HepG2 (cell line): ENCODE results near the gene IRF2. TPM values are rescaled to one million over a fixed set of nuclear protein-coding genes. Genes with fewer than 3 reads are reported as not detected.

Source experiments
- CBX5 ChIP-seq: sonication (generic); formaldehyde crosslinking; IDR thresholded peaks from 2 replicates; pipeline ENCODE4 v1.4.0; 2020; ENCODE audit warnings: missing genetic modification reagents, borderline replicate concordance
- HOXA9 ChIP-seq: sonication (generic); formaldehyde crosslinking; IDR thresholded peaks from 2 replicates; pipeline ENCODE4 v1.8.1; 2022; ENCODE audit warnings: missing genetic modification reagents, mild to moderate bottlenecking, moderate library complexity, borderline replicate concordance
- JDP2 ChIP-seq: sonication (generic); formaldehyde crosslinking; IDR thresholded peaks from 2 replicates; pipeline ENCODE4 v1.8.1; 2022; ENCODE audit warnings: missing genetic modification reagents, borderline replicate concordance
- MXI1 ChIP-seq: IDR thresholded peaks from 3 replicates; pipeline ENCODE4 v1.6.1; 2012; ENCODE audit warnings: low read depth, low read length, inconsistent platforms, borderline replicate concordance
- MYNN ChIP-seq: sonication (generic); formaldehyde crosslinking; IDR thresholded peaks from 2 replicates; pipeline ENCODE4 v1.4.0; 2020; ENCODE audit warnings: mild to moderate bottlenecking, low read depth, missing genetic modification reagents
- NCOA2 ChIP-seq: sonication (generic); formaldehyde crosslinking; IDR thresholded peaks from 2 replicates; pipeline ENCODE4 v1.8.0; 2022; ENCODE audit warnings: inconsistent platforms
- PAXIP1 ChIP-seq: sonication (generic); formaldehyde crosslinking; conservative IDR thresholded peaks from 2 replicates; pipeline ENCODE4 v1.4.0; 2020; ENCODE audit warnings: mild to moderate bottlenecking, missing genetic modification reagents, moderate library complexity
- RARA ChIP-seq: IDR thresholded peaks from 2 replicates; pipeline ENCODE4 v1.6.1; 2016; ENCODE audit warnings: missing genetic modification reagents, missing compliant biosample characterization
- SKIL ChIP-seq: sonication (generic); formaldehyde crosslinking; IDR thresholded peaks from 2 replicates; pipeline ENCODE4 v1.8.0; 2022; ENCODE audit warnings: missing genetic modification reagents, mild to moderate bottlenecking, moderate library complexity, borderline replicate concordance
- XRCC5 ChIP-seq: fragments of 200-400 bp; formaldehyde crosslinking; optimal IDR thresholded peaks from 2 replicates; pipeline ENCODE3; 2017; ENCODE audit warnings: mild to moderate bottlenecking, low read length
- ZBTB2 ChIP-seq: sonication (generic); formaldehyde crosslinking; IDR thresholded peaks from 2 replicates; pipeline ENCODE4 v1.8.0; 2022; ENCODE audit warnings: low read depth, missing genetic modification reagents
- ZIK1 ChIP-seq: sonication (generic); formaldehyde crosslinking; IDR thresholded peaks from 2 replicates; pipeline ENCODE4 v1.5.0; 2020; ENCODE audit warnings: mild to moderate bottlenecking, low read depth, missing genetic modification reagents, borderline replicate concordance
- ZNF12 ChIP-seq: sonication (generic); formaldehyde crosslinking; IDR thresholded peaks from 2 replicates; pipeline ENCODE4 v1.5.0; 2020; ENCODE audit warnings: missing genetic modification reagents
- ZNF136 ChIP-seq: sonication (generic); formaldehyde crosslinking; IDR thresholded peaks from 2 replicates; pipeline ENCODE4 v1.8.1; 2022; ENCODE audit warnings: low read depth, mild to moderate bottlenecking, moderate library complexity, missing genetic modification reagents
- ZNF253 ChIP-seq: sonication (generic); formaldehyde crosslinking; IDR thresholded peaks from 2 replicates; pipeline ENCODE4 v1.8.0; 2022; ENCODE audit warnings: mild to moderate bottlenecking, missing genetic modification reagents, borderline replicate concordance
- ZNF292 ChIP-seq: sonication (generic); formaldehyde crosslinking; IDR thresholded peaks from 2 replicates; pipeline ENCODE4 v1.8.1; 2022; ENCODE audit warnings: mild to moderate bottlenecking, low read depth, missing genetic modification reagents, borderline replicate concordance
- ZNF451 ChIP-seq: sonication (generic); formaldehyde crosslinking; IDR thresholded peaks from 2 replicates; pipeline ENCODE4 v1.5.0; 2020; ENCODE audit warnings: mild to moderate bottlenecking, missing genetic modification reagents
- ZNF570 ChIP-seq: sonication (generic); formaldehyde crosslinking; IDR thresholded peaks from 2 replicates; pipeline ENCODE4 v1.4.0; 2020; ENCODE audit warnings: mild to moderate bottlenecking, missing genetic modification reagents, borderline replicate concordance
- ZSCAN22 ChIP-seq: sonication (generic); formaldehyde crosslinking; IDR thresholded peaks from 2 replicates; pipeline ENCODE4 v1.4.0; 2020; ENCODE audit warnings: mild to moderate bottlenecking, missing genetic modification reagents
- polyA plus RNA-seq, 8 experiments: library from polyadenylated mRNA; depleted of rRNA in 3 of 8; stranded (reverse) in 7 of 8; unstranded in 1 of 8; fragments of >200 nt; fragmentation: Illumina TruSeq in 4 of 8; extraction: Trizol in 4 of 8; gene quantifications; 2 replicates each; pipeline versions ENCODE4 v1.2.1 to v1.2.3, GENCODE V29; 2011 to 2016; ENCODE audit warnings: low read depth in 4 of 8, missing spikeins in 1 of 8, mixed read lengths in 1 of 8; ENCODE audit not compliant: insufficient read depth in 1 of 8
- total RNA-seq, 5 experiments: library from RNA; depleted of rRNA; stranded (reverse); fragments of >200 nt; fragmentation: Illumina TruSeq; extraction: Trizol; gene quantifications; 2 replicates each; pipeline ENCODE4 v1.2.3, GENCODE V29; 2016; ENCODE audit warnings: low read depth in 1 of 5
- TF ChIP-seq, protein P1 (sequence below): sonication (generic); formaldehyde crosslinking; IDR thresholded peaks from 2 replicates; pipeline ENCODE4 v1.8.0; 2022; ENCODE audit warnings: missing genetic modification reagents, mild to moderate bottlenecking, borderline replicate concordance

Gene IRF2
- total and polyA plus RNA-seq, 2 of the 13 experiments (the other 11 are each of a cell fraction or from before 2014, with no cell fraction given), result 15.5 to 28.8 TPM

DNA sequence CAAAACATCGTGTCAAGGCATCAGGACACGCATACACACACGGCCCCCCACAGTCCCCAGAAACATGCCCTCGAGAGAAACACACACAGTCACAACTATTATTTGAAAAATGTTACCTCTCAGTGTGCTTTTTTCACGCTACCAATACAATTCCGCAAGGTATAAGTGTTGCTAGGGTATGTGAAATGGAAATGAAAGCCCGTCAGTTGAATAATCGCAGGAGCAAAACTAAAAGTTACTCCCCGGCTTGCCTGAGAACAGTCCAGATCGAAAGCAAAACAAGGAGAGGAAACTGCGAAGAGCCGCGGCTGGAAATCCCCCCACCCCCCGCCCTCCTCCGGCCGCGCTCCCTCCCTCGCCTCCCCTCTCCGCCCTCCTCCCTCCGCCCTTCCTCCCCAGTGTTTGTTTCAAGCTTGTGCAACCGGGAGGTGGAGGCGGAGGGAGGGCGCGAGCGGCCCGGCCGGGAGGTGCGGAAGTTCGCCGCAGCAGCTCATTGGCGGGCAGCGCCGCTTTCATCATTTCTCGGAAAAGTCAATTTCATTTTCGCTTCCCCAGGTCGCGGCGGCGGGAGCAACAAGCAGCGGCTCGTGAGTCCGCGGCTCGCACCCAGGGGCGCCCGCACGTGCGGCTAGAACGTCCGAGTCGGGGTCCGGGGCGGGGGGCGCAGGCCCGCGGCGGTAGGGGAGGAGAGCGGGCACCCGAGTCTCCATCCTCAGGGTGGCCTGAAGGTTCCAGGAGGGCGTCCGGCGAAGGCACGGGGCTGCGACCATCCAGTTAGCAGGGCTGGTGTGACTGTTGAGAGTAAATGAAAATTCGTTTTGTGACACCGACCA is at the start of gene IRF2 (continued):
- peak; percentile 64 for TF ChIP-seq PAXIP1 (CRISPR knock-in tag)
- no peak for TF ChIP-seq MYNN (CRISPR knock-in tag)
- peak; percentile 23 for TF ChIP-seq XRCC5
- no peak; the same call in 1 of the 2 replicates for TF ChIP-seq JDP2 (CRISPR knock-in tag)
- TF ChIP-seq, protein P1, sequence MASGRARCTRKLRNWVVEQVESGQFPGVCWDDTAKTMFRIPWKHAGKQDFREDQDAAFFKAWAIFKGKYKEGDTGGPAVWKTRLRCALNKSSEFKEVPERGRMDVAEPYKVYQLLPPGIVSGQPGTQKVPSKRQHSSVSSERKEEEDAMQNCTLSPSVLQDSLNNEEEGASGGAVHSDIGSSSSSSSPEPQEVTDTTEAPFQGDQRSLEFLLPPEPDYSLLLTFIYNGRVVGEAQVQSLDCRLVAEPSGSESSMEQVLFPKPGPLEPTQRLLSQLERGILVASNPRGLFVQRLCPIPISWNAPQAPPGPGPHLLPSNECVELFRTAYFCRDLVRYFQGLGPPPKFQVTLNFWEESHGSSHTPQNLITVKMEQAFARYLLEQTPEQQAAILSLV (CRISPR knock-in tag), result 0 out of 2 replicates have a peak, but pooled peaks have one; percentile 81
- peak; percentile 79; the same call in 1 of the 2 replicates for TF ChIP-seq ZNF292 (CRISPR knock-in tag)
- TF ChIP-seq SKIL (CRISPR knock-in tag), result peak; percentile 78
- TF ChIP-seq NCOA2 (CRISPR knock-in tag), result peak; percentile 69
- no peak for TF ChIP-seq HOXA9 (CRISPR knock-in tag)
- TF ChIP-seq ZNF451, result no peak; the same call in 1 of the 2 replicates
- peak; percentile 58; the same call in 1 of the 2 replicates for TF ChIP-seq RARA (CRISPR knock-in tag)
- TF ChIP-seq ZIK1 (CRISPR knock-in tag), result 0 out of 2 replicates have a peak, but pooled peaks have one; percentile 55
- TF ChIP-seq ZNF12, result peak; percentile 9; the same call in 1 of the 2 replicates
- no peak for TF ChIP-seq ZNF253 (CRISPR knock-in tag)
- TF ChIP-seq ZSCAN22, result peak; percentile 18; the same call in 1 of the 2 replicates
- TF ChIP-seq ZBTB2 (CRISPR knock-in tag), result peak; percentile 81
- peak; percentile 97; the same call in 2 of the 3 replicates for TF ChIP-seq MXI1
- no peak for TF ChIP-seq ZNF136 (CRISPR knock-in tag)
- no peak for TF ChIP-seq ZNF570 (CRISPR knock-in tag)
- TF ChIP-seq CBX5, result peak; percentile 80; the same call in 1 of the 2 replicates
